A549 (cell line): ENCODE measurements around the gene PPM1H.

Experiments used
- HDAC2 ChIP-seq: fragments of 200-600 bp; sonication (generic); IDR thresholded peaks from 2 replicates; pipeline ENCODE4 v1.6.1; 2016
- RFX5 ChIP-seq: fragments of 450-650 bp; IDR thresholded peaks from 2 replicates; pipeline ENCODE4 v1.7.1; 2014; ENCODE audit warnings: antibody characterized with exemption, mild to moderate bottlenecking, moderate library complexity
- TF ChIP-seq, protein P1 (sequence below): fragments of 150-350 bp; IDR thresholded peaks from 2 replicates; pipeline ENCODE4 v1.6.1; 2014; ENCODE audit warnings: low read depth, mild to moderate bottlenecking, low read length
- TF ChIP-seq, protein P2 (sequence below): fragments of >200 bp; sonication (Bioruptor Twin); formaldehyde crosslinking; IDR thresholded peaks from 3 replicates; pipeline ENCODE4 v1.5.1; 2016
- TF ChIP-seq, protein P3 (sequence below): fragments of >200 bp; sonication (Bioruptor Twin); formaldehyde crosslinking; IDR thresholded peaks from 2 replicates; pipeline ENCODE4 v1.6.1; 2016

DNA sequence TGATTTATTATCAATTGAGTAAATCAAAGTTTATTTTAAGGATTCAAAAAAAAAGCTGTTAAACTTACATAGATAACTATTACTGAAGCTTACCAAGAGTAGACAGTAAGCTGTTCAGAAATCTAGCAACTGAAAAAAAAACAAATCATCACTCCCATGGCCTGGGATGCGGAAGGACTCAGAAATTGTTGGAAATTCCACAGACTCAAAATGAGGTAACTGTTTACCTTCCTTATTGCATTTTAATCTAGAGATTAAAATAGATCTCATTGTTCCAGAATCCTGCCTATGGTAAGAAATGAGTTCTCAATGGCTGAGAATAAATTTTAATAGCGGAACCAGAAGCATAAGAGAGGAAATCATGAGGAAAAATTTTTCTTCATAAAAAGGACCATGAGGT, 87.2 kb downstream of the PPM1H start:
- TF ChIP-seq, protein P1, sequence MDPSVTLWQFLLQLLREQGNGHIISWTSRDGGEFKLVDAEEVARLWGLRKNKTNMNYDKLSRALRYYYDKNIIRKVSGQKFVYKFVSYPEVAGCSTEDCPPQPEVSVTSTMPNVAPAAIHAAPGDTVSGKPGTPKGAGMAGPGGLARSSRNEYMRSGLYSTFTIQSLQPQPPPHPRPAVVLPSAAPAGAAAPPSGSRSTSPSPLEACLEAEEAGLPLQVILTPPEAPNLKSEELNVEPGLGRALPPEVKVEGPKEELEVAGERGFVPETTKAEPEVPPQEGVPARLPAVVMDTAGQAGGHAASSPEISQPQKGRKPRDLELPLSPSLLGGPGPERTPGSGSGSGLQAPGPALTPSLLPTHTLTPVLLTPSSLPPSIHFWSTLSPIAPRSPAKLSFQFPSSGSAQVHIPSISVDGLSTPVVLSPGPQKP = no peak
- TF ChIP-seq HDAC2 (no peak), RFX5 (no peak)
- TF ChIP-seq, protein P2, sequence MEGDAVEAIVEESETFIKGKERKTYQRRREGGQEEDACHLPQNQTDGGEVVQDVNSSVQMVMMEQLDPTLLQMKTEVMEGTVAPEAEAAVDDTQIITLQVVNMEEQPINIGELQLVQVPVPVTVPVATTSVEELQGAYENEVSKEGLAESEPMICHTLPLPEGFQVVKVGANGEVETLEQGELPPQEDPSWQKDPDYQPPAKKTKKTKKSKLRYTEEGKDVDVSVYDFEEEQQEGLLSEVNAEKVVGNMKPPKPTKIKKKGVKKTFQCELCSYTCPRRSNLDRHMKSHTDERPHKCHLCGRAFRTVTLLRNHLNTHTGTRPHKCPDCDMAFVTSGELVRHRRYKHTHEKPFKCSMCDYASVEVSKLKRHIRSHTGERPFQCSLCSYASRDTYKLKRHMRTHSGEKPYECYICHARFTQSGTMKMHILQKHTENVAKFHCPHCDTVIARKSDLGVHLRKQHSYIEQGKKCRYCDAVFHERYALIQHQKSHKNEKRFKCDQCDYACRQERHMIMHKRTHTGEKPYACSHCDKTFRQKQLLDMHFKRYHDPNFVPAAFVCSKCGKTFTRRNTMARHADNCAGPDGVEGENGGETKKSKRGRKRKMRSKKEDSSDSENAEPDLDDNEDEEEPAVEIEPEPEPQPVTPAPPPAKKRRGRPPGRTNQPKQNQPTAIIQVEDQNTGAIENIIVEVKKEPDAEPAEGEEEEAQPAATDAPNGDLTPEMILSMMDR = no peak
- TF ChIP-seq, protein P3, sequence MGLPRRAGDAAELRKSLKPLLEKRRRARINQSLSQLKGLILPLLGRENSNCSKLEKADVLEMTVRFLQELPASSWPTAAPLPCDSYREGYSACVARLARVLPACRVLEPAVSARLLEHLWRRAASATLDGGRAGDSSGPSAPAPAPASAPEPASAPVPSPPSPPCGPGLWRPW = no peak
